Activated CD4-positive, alpha-beta T cell treated with anti-CD3 and anti-CD28 coated beads, Interleukin-2, amount 50 U/mL, for 4 hours (primary cell): ENCODE data around the gene IST1.

Source experiments
- DNase-seq, 2 experiments: peaks; one replicate each; pipeline ENCODE4 v3.0.0-alpha.2; 2020

The IST1 gene

GRCh38 chr16:71966932-71967331, 71.6 kb downstream of the IST1 start:
- DNase-seq, result no peak

GRCh38 chr16:71969353-71969752, 74.0 kb downstream of the IST1 start:
- DNase-seq, result no peak

DNA sequence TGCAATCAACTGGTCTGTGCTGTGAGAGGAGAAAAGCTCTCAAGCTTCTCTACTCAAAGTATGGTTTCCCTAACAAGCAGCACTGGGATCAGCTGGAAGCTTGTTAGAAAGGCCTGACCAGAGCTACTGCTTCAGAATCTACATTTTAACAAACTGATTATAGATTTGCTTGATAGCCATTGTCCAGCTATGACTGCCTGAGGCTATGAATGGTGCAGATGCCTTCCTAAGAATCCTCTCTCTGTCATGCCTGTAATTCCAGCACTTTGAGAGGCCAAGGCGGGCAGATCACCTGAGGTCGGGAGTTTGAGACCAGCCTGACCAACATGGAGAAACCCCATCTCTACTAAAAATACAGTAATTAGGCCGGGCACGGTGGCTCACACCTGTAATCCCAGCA, 76.2 kb downstream of the IST1 start:
- DNase-seq, result no peak

- DNase-seq, result no peak
Observed at GRCh38 chr16:71972356-71972755, 77.0 kb downstream of the IST1 start.

DNA sequence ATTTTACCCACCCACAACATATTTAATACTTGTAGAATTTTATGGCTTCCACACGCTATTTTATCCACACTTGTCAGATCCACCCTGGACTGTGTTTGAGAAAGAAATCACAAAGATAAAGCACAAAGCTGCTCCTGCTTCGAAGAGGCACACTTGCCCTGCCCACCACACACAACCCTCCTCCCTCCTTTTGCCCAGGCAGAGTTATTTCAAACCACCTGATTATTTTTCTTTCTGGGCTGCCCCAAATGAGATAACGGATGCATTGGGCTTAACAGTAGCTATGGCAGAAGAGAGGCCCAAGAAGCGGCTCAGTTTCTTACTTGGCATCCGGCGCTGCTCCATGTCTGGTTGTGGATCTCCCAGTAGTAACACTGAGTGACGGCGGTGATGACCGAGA, 77.7 kb downstream of the IST1 start:
- no peak for DNase-seq

- DNase-seq, result no peak
Observed at GRCh38 chr16:71974068-71974818, 78.9 kb downstream of the IST1 start.
